IMR-90 (cell line): ENCODE measurements around the gene EPHB1. TPM values are rescaled to one million over a fixed set of nuclear protein-coding genes. Genes with fewer than 3 reads are reported as not detected.

Source experiments
- ATAC-seq: fragments of 200-7000 bp; cut with Tn5 transposase; 2 replicates; pipeline ENCODE4 v1.9.1; 2020; ENCODE audit warnings: low read depth, mild to moderate bottlenecking, moderate library complexity
- BruUV-seq: library from RNA; stranded (reverse); fragments of 400-500 nt; replicated peaks from 2 replicates; lab custom pipeline; 2021; lab: Mats Ljungman, UMichigan
- CTCF ChIA-PET: fragments of 300-600 bp; formaldehyde crosslinking; extraction: SDS; loops from one replicate; lab custom pipeline; 2021; ENCODE audit warnings: antibody characterized with exemption; lab: Yijun Ruan, JAX
- POLR2A ChIA-PET: fragments of 300-600 bp; sonication (Branson Sonifier 250); formaldehyde crosslinking; loops from one replicate; lab custom pipeline; 2022; ENCODE audit warnings: antibody characterized with exemption; ENCODE audit not compliant: unreplicated experiment; lab: Charles Lee
- DNase-seq: peaks from one replicate; pipeline ENCODE4 v3.0.0; 2013
- H2AFZ ChIP-seq: replicated peaks from 2 replicates; pipeline ENCODE3; 2013; ENCODE audit warnings: low read length, mild to moderate bottlenecking; ENCODE audit not compliant: poor library complexity
- H2AK5ac ChIP-seq: 2 replicates; pipeline ENCODE4 v1.6.1; 2013; ENCODE audit warnings: low read depth, low read length, inconsistent platforms
- H2AK9ac ChIP-seq: replicated peaks from 2 replicates; pipeline ENCODE3; 2013; ENCODE audit warnings: mild to moderate bottlenecking, low read depth, low read length, moderate library complexity; ENCODE audit not compliant: poor library complexity
- H2BK120ac ChIP-seq: 2 replicates; pipeline ENCODE4 v1.6.1; 2013; ENCODE audit warnings: low read depth, low read length, inconsistent platforms
- H2BK15ac ChIP-seq: 3 replicates; pipeline ENCODE4 v1.6.1; 2013; ENCODE audit warnings: low read depth, low read length, inconsistent platforms
- H2BK20ac ChIP-seq: 2 replicates; pipeline ENCODE4 v1.6.1; 2013; ENCODE audit warnings: low read depth, mild to moderate bottlenecking, inconsistent platforms, low read length, moderate library complexity
- H2BK5ac ChIP-seq: 2 replicates; pipeline ENCODE4 v1.6.1; 2013; ENCODE audit warnings: mild to moderate bottlenecking, low read depth, low read length, inconsistent platforms; ENCODE audit not compliant: poor library complexity, severe bottlenecking
- H3K14ac ChIP-seq: replicated peaks from 2 replicates; pipeline ENCODE4 v1.6.1; 2013; ENCODE audit warnings: low read depth, low read length, inconsistent platforms
- H3K18ac ChIP-seq: 2 replicates; pipeline ENCODE4 v1.6.1; 2013; ENCODE audit warnings: low read depth, low read length, control low read depth
- H3K23ac ChIP-seq: 2 replicates; pipeline ENCODE4 v1.6.1; 2013; ENCODE audit warnings: low read depth, low read length, inconsistent platforms
- H3K27ac ChIP-seq: 2 replicates; pipeline ENCODE4 v1.5.1; 2013; ENCODE audit warnings: mild to moderate bottlenecking, control low read depth, low read length; ENCODE audit not compliant: insufficient read depth
- H3K27me3 ChIP-seq: 2 replicates; pipeline ENCODE4 v1.6.1; 2013; ENCODE audit warnings: low read length; ENCODE audit not compliant: control insufficient read depth, insufficient read depth
- H3K36me3 ChIP-seq: 2 replicates; pipeline ENCODE4 v1.6.1; 2013; ENCODE audit warnings: low read length, mixed read lengths; ENCODE audit not compliant: control insufficient read depth, insufficient read depth
- H3K4ac ChIP-seq: 2 replicates; pipeline ENCODE4 v1.6.1; 2013; ENCODE audit warnings: low read depth, low read length, inconsistent platforms
- H3K4me1 ChIP-seq: 2 replicates; pipeline ENCODE4 v1.6.1; 2013; ENCODE audit warnings: low read length, mixed read lengths; ENCODE audit not compliant: control insufficient read depth, insufficient read depth
- H3K4me2 ChIP-seq: 2 replicates; pipeline ENCODE4 v1.6.1; 2013; ENCODE audit warnings: low read depth, mild to moderate bottlenecking, control low read depth, low read length, moderate library complexity
- H3K4me3 ChIP-seq: 2 replicates; pipeline ENCODE4 v1.5.1; 2013; ENCODE audit warnings: low read depth, mild to moderate bottlenecking, control low read depth, low read length, moderate library complexity; ENCODE audit not compliant: insufficient read depth
- H3K56ac ChIP-seq: 2 replicates; pipeline ENCODE4 v1.6.1; 2013; ENCODE audit warnings: low read length, inconsistent platforms; ENCODE audit not compliant: insufficient read depth; ENCODE audit errors: extremely low read depth
- H3K79me1 ChIP-seq, 2 experiments: 2 replicates each; pipeline ENCODE4 v1.6.1; 2013; ENCODE audit warnings: low read length in 2 of 2, inconsistent platforms in 1 of 2, low read depth in 1 of 2
- H3K9ac ChIP-seq: 2 replicates; pipeline ENCODE4 v1.6.1; 2013; ENCODE audit warnings: low read depth, low read length, control low read depth
- H3K9me1 ChIP-seq: 2 replicates; pipeline ENCODE4 v1.6.1; 2013; ENCODE audit warnings: low read length, inconsistent platforms; ENCODE audit not compliant: insufficient read depth
- H3K9me3 ChIP-seq: 2 replicates; pipeline ENCODE4 v1.6.1; 2013; ENCODE audit warnings: low read length; ENCODE audit not compliant: control insufficient read depth, insufficient read depth
- H4K20me1 ChIP-seq: 2 replicates; pipeline ENCODE4 v1.6.1; 2013; ENCODE audit warnings: low read length, inconsistent platforms; ENCODE audit not compliant: insufficient read depth
- H4K5ac ChIP-seq: 2 replicates; pipeline ENCODE4 v1.6.1; 2013; ENCODE audit warnings: mild to moderate bottlenecking, low read depth, low read length, control low read depth
- H4K8ac ChIP-seq, 2 experiments: 2 replicates each; pipeline ENCODE4 v1.6.1; 2013; ENCODE audit warnings: low read depth in 2 of 2, low read length in 2 of 2, control low read depth in 1 of 2, inconsistent platforms in 1 of 2
- H4K91ac ChIP-seq: 2 replicates; pipeline ENCODE4 v1.6.1; 2013; ENCODE audit warnings: low read depth, low read length, inconsistent platforms; ENCODE audit not compliant: insufficient read depth
- BHLHE40 ChIP-seq: fragments of 150-350 bp; IDR thresholded peaks from 2 replicates; pipeline ENCODE4 v1.6.1; 2016; ENCODE audit warnings: mild to moderate bottlenecking, low read depth, low read length
- CEBPB ChIP-seq: IDR thresholded peaks from 2 replicates; pipeline ENCODE4 v1.6.1; 2012; ENCODE audit warnings: low read depth, low read length, improper control_type of control experiment
- CHD1 ChIP-seq: IDR thresholded peaks from 2 replicates; pipeline ENCODE4 v1.6.1; 2012; ENCODE audit warnings: low read depth, low read length, improper control_type of control experiment
- FOS ChIP-seq: fragments of 150-350 bp; IDR thresholded peaks from 2 replicates; pipeline ENCODE4 v1.6.1; 2016; ENCODE audit warnings: low read depth, low read length
- MAFK ChIP-seq: IDR thresholded peaks from 2 replicates; pipeline ENCODE4 v1.6.1; 2012; ENCODE audit warnings: low read depth, low read length, improper control_type of control experiment
- MAZ ChIP-seq: IDR thresholded peaks from 2 replicates; pipeline ENCODE4 v1.6.1; 2012; ENCODE audit warnings: low read depth, mild to moderate bottlenecking, low read length, improper control_type of control experiment, moderate library complexity, borderline replicate concordance
- MXI1 ChIP-seq: IDR thresholded peaks from 2 replicates; pipeline ENCODE4 v1.6.1; 2012; ENCODE audit warnings: low read depth, mild to moderate bottlenecking, low read length, moderate library complexity, borderline replicate concordance
- NFE2L2 ChIP-seq: fragments of 150-350 bp; IDR thresholded peaks from 2 replicates; pipeline ENCODE4 v1.6.1; 2016; ENCODE audit warnings: low read depth, mild to moderate bottlenecking, low read length
- POLR2A ChIP-seq: IDR thresholded peaks from 2 replicates; pipeline ENCODE4 v1.6.1; 2012; ENCODE audit warnings: mild to moderate bottlenecking, low read depth, low read length
- RAD21 ChIP-seq: IDR thresholded peaks from 2 replicates; pipeline ENCODE4 v1.6.1; 2012; ENCODE audit warnings: low read length, improper control_type of control experiment
- RCOR1 ChIP-seq: IDR thresholded peaks from 2 replicates; pipeline ENCODE4 v1.6.1; 2012; ENCODE audit warnings: mild to moderate bottlenecking, low read length, improper control_type of control experiment; ENCODE audit not compliant: insufficient replicate concordance
- RFX5 ChIP-seq: IDR thresholded peaks from 2 replicates; pipeline ENCODE4 v1.8.0; 2012; ENCODE audit warnings: low read depth, mild to moderate bottlenecking, low read length, moderate library complexity
- SMC3 ChIP-seq: fragments of 150-350 bp; IDR thresholded peaks from 2 replicates; pipeline ENCODE4 v1.6.1; 2016; ENCODE audit warnings: low read depth, mild to moderate bottlenecking, antibody characterized with exemption, low read length, moderate library complexity
- USF2 ChIP-seq: fragments of 150-350 bp; IDR thresholded peaks from 2 replicates; pipeline ENCODE4 v1.6.1; 2017; ENCODE audit warnings: mild to moderate bottlenecking, antibody characterized with exemption, low read length, low read depth
- dilution Hi-C: fragments of 300-500 bp; cut with HindIII; formaldehyde crosslinking; loops from one replicate; pipeline ENCODE4 v1.14.3; 2018; ENCODE audit warnings: low sequenced_read_pairs; ENCODE audit not compliant: unreplicated experiment
- in situ Hi-C: fragments of 300-500 bp; cut with MboI; formaldehyde crosslinking; loops from 3 replicates; pipeline ENCODE4 v1.14.3; 2019; ENCODE audit warnings: low sequenced_read_pairs, inconsistent platforms, mixed read lengths
- intact Hi-C: fragments of 100-400 bp; cut with micrococcal nuclease; formaldehyde crosslinking; loops from 2 replicates; pipeline ENCODE4 v1.10.0; 2022
- polyA plus RNA-seq, 3 experiments: library from polyadenylated mRNA; depleted of rRNA; stranded (reverse); fragments of >200 nt; gene quantifications; 2 replicates each; pipeline ENCODE4 v1.2.3, GENCODE V29; 2012; ENCODE audit warnings: low replicate concordance in 1 of 3
- total RNA-seq: library from RNA; depleted of rRNA; stranded (reverse); fragments of >200 nt; gene quantifications from 2 replicates; pipeline ENCODE4 v1.2.3, GENCODE V29; 2012
- TF ChIP-seq, protein P1 (sequence below): conservative IDR thresholded peaks from 2 replicates; pipeline ENCODE4 v1.5.1; 2012; ENCODE audit warnings: mild to moderate bottlenecking, low read depth, low read length, improper control_type of control experiment
- TF ChIP-seq, protein P2 (sequence below): fragments of 150-350 bp; IDR thresholded peaks from 2 replicates; pipeline ENCODE4 v1.6.1; 2016; ENCODE audit warnings: low read depth, mild to moderate bottlenecking, low read length, moderate library complexity, borderline replicate concordance

EPHB1 gene
- total and polyA plus RNA-seq, 2 of the 4 experiments (the other 2 are of a cell fraction): 0.17 to 0.36 TPM

- ChIA-PET POLR2A (no interaction called here), CTCF (no interaction called here)
- Histone ChIP-seq H4K8ac (no peak overlapping the region), H2BK5ac (no peak overlapping the region), H2BK120ac (no peak overlapping the region), H2AK5ac (no peak overlapping the region), H3K79me1 (no peaks in the 10 kb centered on the region), H3K27ac (no peak overlapping the region), H3K4me2 (no peak overlapping the region), H2BK15ac (no peak overlapping the region), H4K20me1 (no peaks in the 10 kb centered on the region), H3K36me3 (no peaks in the 10 kb centered on the region), H3K4me3 (no peak overlapping the region), H3K18ac (no peak overlapping the region), H4K91ac (no peak overlapping the region), H3K14ac (no peak overlapping the region), H3K23ac (no peak overlapping the region), H2AFZ (no peak overlapping the region), H3K4me1 (no peaks in the 10 kb centered on the region), H3K56ac (no peak overlapping the region), H3K9me3 (no peaks in the 10 kb centered on the region), H3K4ac (no peak overlapping the region), H2BK20ac (no peak overlapping the region), H4K5ac (no peak overlapping the region), H3K27me3 (no peaks in the 10 kb centered on the region; the same call in 1 of the 2 replicates), H2AK9ac (no peak overlapping the region), H3K9me1 (no peaks in the 10 kb centered on the region), H3K9ac (no peak overlapping the region)
- in situ Hi-C loops (no loop called here), intact Hi-C loops (no loop called here), dilution Hi-C loops (no loop called here)
- TF ChIP-seq MXI1 (no peak), SMC3 (no peak), CHD1 (no peak), MAFK (no peak), USF2 (no peak), MAZ (no peak), RFX5 (no peak), BHLHE40 (no peak), FOS (no peak), CEBPB (no peak), POLR2A (no peak), RAD21 (no peak), NFE2L2 (no peak), RCOR1 (no peak)
- TF ChIP-seq, protein P1, sequence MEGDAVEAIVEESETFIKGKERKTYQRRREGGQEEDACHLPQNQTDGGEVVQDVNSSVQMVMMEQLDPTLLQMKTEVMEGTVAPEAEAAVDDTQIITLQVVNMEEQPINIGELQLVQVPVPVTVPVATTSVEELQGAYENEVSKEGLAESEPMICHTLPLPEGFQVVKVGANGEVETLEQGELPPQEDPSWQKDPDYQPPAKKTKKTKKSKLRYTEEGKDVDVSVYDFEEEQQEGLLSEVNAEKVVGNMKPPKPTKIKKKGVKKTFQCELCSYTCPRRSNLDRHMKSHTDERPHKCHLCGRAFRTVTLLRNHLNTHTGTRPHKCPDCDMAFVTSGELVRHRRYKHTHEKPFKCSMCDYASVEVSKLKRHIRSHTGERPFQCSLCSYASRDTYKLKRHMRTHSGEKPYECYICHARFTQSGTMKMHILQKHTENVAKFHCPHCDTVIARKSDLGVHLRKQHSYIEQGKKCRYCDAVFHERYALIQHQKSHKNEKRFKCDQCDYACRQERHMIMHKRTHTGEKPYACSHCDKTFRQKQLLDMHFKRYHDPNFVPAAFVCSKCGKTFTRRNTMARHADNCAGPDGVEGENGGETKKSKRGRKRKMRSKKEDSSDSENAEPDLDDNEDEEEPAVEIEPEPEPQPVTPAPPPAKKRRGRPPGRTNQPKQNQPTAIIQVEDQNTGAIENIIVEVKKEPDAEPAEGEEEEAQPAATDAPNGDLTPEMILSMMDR: no peak
- TF ChIP-seq, protein P2, sequence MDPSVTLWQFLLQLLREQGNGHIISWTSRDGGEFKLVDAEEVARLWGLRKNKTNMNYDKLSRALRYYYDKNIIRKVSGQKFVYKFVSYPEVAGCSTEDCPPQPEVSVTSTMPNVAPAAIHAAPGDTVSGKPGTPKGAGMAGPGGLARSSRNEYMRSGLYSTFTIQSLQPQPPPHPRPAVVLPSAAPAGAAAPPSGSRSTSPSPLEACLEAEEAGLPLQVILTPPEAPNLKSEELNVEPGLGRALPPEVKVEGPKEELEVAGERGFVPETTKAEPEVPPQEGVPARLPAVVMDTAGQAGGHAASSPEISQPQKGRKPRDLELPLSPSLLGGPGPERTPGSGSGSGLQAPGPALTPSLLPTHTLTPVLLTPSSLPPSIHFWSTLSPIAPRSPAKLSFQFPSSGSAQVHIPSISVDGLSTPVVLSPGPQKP: no peak
- ATAC-seq (no peak), DNase-seq (no peak)
- no TSS peak for BruUV-seq
These were observed 62.8 kb downstream of the EPHB1 start for GRCh38 chr3:134857776-134858362.
